Prostate gland (tissue), 2 donors: ENCODE measurements around the gene GFRA1.

Experiments
- POLR2A ChIP-seq: fragments of 450-650 bp; IDR thresholded peaks from one replicate; pipeline ENCODE4 v1.6.1; 2016; ENCODE audit warnings: antibody characterized with exemption, mild to moderate bottlenecking
- TF ChIP-seq, protein P1 (sequence below), 4 experiments: fragments of 200-600 bp in 2 of 4; fragments of 450-650 bp in 2 of 4; sonication (generic) in 2 of 4; IDR thresholded peaks; 1 replicate in 3 of 4; 2 replicates in 1 of 4; pipeline ENCODE4 v1.5.1; 2016 to 2019; ENCODE audit warnings: antibody characterized with exemption in 4 of 4, mild to moderate bottlenecking in 2 of 4, moderate library complexity in 2 of 4

DNA sequence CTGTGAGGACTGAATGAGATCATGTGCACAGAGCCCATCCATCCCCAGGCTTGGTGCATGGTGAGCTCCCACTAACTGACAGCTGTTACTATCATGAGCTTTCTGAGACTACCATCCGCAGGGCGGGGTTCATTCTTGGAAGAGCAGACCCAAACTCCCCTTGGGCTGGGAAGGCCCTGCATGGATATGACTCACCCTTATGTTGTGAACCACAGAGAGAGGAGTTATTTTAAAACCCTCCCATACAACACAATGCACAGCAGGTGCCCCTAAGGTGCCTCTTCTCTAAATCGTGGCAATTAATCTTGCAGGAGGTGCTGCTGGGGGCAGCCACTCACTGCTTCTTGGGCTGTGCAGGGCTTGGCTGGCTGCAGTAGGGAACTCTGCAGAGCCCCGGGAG, 219.1 kb downstream of the GFRA1 start:
- no peak for TF ChIP-seq POLR2A
- TF ChIP-seq, protein P1, sequence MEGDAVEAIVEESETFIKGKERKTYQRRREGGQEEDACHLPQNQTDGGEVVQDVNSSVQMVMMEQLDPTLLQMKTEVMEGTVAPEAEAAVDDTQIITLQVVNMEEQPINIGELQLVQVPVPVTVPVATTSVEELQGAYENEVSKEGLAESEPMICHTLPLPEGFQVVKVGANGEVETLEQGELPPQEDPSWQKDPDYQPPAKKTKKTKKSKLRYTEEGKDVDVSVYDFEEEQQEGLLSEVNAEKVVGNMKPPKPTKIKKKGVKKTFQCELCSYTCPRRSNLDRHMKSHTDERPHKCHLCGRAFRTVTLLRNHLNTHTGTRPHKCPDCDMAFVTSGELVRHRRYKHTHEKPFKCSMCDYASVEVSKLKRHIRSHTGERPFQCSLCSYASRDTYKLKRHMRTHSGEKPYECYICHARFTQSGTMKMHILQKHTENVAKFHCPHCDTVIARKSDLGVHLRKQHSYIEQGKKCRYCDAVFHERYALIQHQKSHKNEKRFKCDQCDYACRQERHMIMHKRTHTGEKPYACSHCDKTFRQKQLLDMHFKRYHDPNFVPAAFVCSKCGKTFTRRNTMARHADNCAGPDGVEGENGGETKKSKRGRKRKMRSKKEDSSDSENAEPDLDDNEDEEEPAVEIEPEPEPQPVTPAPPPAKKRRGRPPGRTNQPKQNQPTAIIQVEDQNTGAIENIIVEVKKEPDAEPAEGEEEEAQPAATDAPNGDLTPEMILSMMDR (IDR thresholded peaks at IDR 0.05) = no peak
